GM18867 (cell line): ENCODE results near the gene CHD6.

Experiments
- ATAC-seq: cut with Tn5 transposase; IDR thresholded peaks from one replicate; pipeline ENCODE4 v1.9.1; 2021; ENCODE audit warnings: mild to moderate bottlenecking, moderate library complexity; ENCODE audit not compliant: unreplicated experiment

Gene CHD6

GRCh38 chr20:41587523-41587922, 30.7 kb downstream of the CHD6 start:
- no peak for ATAC-seq

GRCh38 chr20:41586772-41587171, 31.4 kb downstream of the CHD6 start:
- ATAC-seq = no peak

GRCh38 chr20:41580350-41580749, 37.8 kb downstream of the CHD6 start:
- no peak for ATAC-seq

GRCh38 chr20:41577129-41578009, 40.8 kb downstream of the CHD6 start:
- ATAC-seq = no peak

- ATAC-seq = no peak
Measured at GRCh38 chr20:41575412-41575811, 42.8 kb downstream of the CHD6 start.

- no peak for ATAC-seq
Measured at GRCh38 chr20:41574802-41575389, 43.3 kb downstream of the CHD6 start.

- no peak for ATAC-seq
Measured at GRCh38 chr20:41573955-41574354, 44.2 kb downstream of the CHD6 start.

- ATAC-seq = no peak
Measured at GRCh38 chr20:41572010-41572572, 46.1 kb downstream of the CHD6 start.

GRCh38 chr20:41571006-41571405, 47.2 kb downstream of the CHD6 start:
- ATAC-seq = no peak

- ATAC-seq = no peak
Measured at GRCh38 chr20:41570557-41570956, 47.6 kb downstream of the CHD6 start.

GRCh38 chr20:41567615-41568014, 50.6 kb downstream of the CHD6 start:
- ATAC-seq = no peak

GRCh38 chr20:41566896-41567527, 51.2 kb downstream of the CHD6 start:
- no peak for ATAC-seq

GRCh38 chr20:41563087-41563486, 55.1 kb downstream of the CHD6 start:
- ATAC-seq = no peak

GRCh38 chr20:41560970-41561369, 57.2 kb downstream of the CHD6 start:
- no peak for ATAC-seq

- no peak for ATAC-seq
Measured at GRCh38 chr20:41559658-41560057, 58.5 kb downstream of the CHD6 start.

- no peak for ATAC-seq
Measured at GRCh38 chr20:41553142-41553879, 64.9 kb downstream of the CHD6 start.

- no peak for ATAC-seq
Measured at GRCh38 chr20:41552295-41553068, 65.7 kb downstream of the CHD6 start.

- ATAC-seq = no peak
Measured at GRCh38 chr20:41551011-41551705, 67.0 kb downstream of the CHD6 start.

GRCh38 chr20:41547221-41547620, 71.0 kb downstream of the CHD6 start:
- no peak for ATAC-seq

- ATAC-seq = no peak
Measured at GRCh38 chr20:41546535-41546934, 71.6 kb downstream of the CHD6 start.
